Neural crest cell (in vitro differentiated cells): ENCODE results near the gene AIRE. TPM values are rescaled to one million over a fixed set of nuclear protein-coding genes. Genes with fewer than 3 reads are reported as not detected.

Source experiments
- DNase-seq: peaks from one replicate; pipeline ENCODE4 v3.0.0; 2021; ENCODE audit warnings: low read depth, mixed read lengths, low spot score
- H3K27ac Mint-ChIP-seq: one replicate; pipeline ENCODE4 v1.8.0; 2021; ENCODE audit warnings: mild to moderate bottlenecking, mixed read lengths; ENCODE audit not compliant: unreplicated experiment
- H3K27me3 Mint-ChIP-seq: 2 replicates; pipeline ENCODE4 v1.8.0; 2021; ENCODE audit warnings: low read depth, mild to moderate bottlenecking, mixed read lengths
- H3K36me3 Mint-ChIP-seq: 2 replicates; pipeline ENCODE4 v1.8.0; 2021; ENCODE audit warnings: low read depth, mild to moderate bottlenecking, mixed read lengths
- H3K4me1 Mint-ChIP-seq: 2 replicates; pipeline ENCODE4 v1.8.0; 2021; ENCODE audit warnings: mixed read lengths
- H3K4me3 Mint-ChIP-seq: one replicate; pipeline ENCODE4 v1.8.0; 2021; ENCODE audit warnings: mild to moderate bottlenecking, mixed read lengths
- H3K9me3 Mint-ChIP-seq: 2 replicates; pipeline ENCODE4 v1.8.0; 2021; ENCODE audit warnings: mixed read lengths
- total RNA-seq: library from RNA; stranded (reverse); gene quantifications from 2 replicates; pipeline ENCODE4 v1.2.1, GENCODE V29; 2021
- TF ChIP-seq, protein P1 (sequence below): fragments of 200-600 bp; sonication (generic); conservative IDR thresholded peaks from 2 replicates; pipeline ENCODE4 v1.5.0; 2021; ENCODE audit warnings: antibody characterized with exemption, mild to moderate bottlenecking

Gene AIRE
- total RNA-seq, 1 donor from 2014 or later = not detected

DNA sequence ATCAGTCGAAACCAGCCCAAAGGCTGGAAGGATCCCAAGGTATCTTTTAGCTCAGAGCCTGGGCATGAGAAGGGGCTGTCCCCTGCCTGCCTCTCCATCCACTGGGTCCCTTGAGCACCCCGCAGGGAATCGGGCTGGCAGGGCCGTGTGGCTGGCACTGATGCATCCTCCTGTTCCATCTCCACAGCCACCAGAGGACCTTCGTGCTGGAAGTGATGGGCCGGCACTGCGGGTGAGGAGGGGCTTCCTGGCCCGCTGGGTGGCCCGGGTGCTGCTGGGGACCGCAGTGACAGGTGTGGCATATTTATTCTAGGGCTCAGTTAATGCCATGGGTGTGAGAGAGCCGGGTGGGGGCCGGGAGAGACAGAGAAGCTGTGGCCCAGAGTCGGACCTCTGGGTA lies 27.8 kb downstream of the AIRE start:
- TF ChIP-seq, protein P1, sequence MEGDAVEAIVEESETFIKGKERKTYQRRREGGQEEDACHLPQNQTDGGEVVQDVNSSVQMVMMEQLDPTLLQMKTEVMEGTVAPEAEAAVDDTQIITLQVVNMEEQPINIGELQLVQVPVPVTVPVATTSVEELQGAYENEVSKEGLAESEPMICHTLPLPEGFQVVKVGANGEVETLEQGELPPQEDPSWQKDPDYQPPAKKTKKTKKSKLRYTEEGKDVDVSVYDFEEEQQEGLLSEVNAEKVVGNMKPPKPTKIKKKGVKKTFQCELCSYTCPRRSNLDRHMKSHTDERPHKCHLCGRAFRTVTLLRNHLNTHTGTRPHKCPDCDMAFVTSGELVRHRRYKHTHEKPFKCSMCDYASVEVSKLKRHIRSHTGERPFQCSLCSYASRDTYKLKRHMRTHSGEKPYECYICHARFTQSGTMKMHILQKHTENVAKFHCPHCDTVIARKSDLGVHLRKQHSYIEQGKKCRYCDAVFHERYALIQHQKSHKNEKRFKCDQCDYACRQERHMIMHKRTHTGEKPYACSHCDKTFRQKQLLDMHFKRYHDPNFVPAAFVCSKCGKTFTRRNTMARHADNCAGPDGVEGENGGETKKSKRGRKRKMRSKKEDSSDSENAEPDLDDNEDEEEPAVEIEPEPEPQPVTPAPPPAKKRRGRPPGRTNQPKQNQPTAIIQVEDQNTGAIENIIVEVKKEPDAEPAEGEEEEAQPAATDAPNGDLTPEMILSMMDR = no peak
- Mint-ChIP-seq H3K4me3 (no peak overlapping the region), H3K36me3 (peaks cover 5% of the 10 kb centered on the region), H3K9me3 (no peaks in the 10 kb centered on the region), H3K27ac (no peak overlapping the region), H3K4me1 (no peaks in the 10 kb centered on the region), H3K27me3 (no peaks in the 10 kb centered on the region)
- DNase-seq = no peak

DNA sequence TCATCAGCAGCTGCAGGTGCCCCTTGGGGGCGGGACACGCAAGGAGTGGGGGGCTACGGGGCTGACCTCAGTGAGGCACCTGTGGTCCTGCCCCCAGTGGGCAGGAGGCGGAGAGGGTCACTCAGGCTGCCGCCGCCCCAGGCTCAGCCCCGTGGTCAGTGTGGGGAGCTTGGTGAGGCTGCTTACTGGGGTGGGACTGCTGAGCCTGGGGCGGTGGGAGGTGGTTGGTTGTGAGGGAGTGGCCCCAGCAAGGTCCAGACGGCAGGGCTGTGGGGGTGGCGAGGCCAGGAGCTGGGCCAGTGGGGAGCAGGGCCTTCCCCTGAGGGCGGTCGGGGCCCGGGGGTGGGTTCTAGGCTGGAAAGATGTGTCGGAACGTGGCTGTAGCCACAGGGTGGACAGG lies 28.5 kb downstream of the AIRE start:
- H3K9me3 Mint-ChIP-seq = no peaks in the 10 kb centered on the region
- no peaks in the 10 kb centered on the region for H3K4me1 Mint-ChIP-seq
- H3K36me3 Mint-ChIP-seq = peaks cover 5% of the 10 kb centered on the region
- H3K27me3 Mint-ChIP-seq = no peaks in the 10 kb centered on the region
- DNase-seq = no peak
- TF ChIP-seq, protein P1 = no peak
- H3K27ac Mint-ChIP-seq = no peak overlapping the region
- no peak overlapping the region for H3K4me3 Mint-ChIP-seq

DNA sequence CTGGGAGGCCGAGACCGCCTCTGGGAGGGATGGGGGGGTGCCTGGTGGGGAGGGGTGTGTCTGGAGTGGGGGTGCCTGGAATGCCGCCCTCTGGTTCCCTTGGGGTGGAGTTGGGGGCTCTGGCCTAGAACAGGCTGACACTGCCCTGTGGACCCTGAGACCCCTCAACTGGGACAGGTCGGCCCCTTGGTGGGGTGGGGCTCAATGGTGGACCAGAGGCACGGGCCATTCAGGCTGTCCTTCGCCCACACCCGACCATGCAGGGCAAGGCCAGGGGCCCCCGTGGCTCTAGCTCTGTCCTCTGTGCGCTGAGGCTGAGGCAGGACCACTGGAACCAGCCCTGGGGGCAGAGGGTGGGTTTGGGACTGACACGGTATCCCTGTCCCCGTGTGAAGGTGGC lies 28.9 kb downstream of the AIRE start:
- Mint-ChIP-seq H3K27ac (no peak overlapping the region), H3K36me3 (peaks cover 5% of the 10 kb centered on the region)

DNA sequence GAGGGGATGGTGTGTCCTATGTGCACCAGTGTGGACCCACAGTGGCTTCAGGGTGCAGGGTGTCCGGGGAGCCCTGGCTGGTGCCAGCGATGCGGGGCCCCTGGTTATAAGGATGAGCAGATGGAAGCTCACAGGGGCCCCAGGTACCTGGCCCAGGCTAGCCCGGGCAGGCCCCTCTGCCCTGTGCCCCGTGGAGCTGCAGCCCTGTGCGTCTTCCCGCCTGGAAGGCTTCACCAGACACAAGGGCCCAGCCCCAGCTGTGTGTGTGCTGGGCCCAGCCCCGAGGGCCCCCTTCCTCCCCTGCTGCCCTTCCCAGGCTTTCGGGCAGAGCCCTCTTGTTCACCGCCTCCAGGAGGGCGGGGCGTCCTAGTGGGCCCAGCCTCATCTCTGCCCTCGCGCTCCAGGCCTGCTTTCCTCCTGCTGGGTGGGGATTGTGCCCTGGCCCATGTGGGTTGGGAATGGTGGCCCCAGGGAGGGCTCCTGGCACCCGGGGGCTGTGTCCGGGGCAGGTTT lies 30.1 kb downstream of the AIRE start:
- Mint-ChIP-seq H3K9me3 (no peaks in the 10 kb centered on the region), H3K4me3 (no peak overlapping the region), H3K27me3 (no peaks in the 10 kb centered on the region), H3K36me3 (peaks cover 5% of the 10 kb centered on the region), H3K27ac (no peak overlapping the region), H3K4me1 (no peaks in the 10 kb centered on the region)
- TF ChIP-seq, protein P1 = no peak
- DNase-seq = no peak

More for the DNA sequence above, 28.9 kb downstream of the AIRE start:
- no peak overlapping the region for H3K4me3 Mint-ChIP-seq
- no peaks in the 10 kb centered on the region for H3K27me3 Mint-ChIP-seq
- no peaks in the 10 kb centered on the region for H3K4me1 Mint-ChIP-seq
- TF ChIP-seq, protein P1 = no peak
- no peaks in the 10 kb centered on the region for H3K9me3 Mint-ChIP-seq
- DNase-seq = no peak

DNA sequence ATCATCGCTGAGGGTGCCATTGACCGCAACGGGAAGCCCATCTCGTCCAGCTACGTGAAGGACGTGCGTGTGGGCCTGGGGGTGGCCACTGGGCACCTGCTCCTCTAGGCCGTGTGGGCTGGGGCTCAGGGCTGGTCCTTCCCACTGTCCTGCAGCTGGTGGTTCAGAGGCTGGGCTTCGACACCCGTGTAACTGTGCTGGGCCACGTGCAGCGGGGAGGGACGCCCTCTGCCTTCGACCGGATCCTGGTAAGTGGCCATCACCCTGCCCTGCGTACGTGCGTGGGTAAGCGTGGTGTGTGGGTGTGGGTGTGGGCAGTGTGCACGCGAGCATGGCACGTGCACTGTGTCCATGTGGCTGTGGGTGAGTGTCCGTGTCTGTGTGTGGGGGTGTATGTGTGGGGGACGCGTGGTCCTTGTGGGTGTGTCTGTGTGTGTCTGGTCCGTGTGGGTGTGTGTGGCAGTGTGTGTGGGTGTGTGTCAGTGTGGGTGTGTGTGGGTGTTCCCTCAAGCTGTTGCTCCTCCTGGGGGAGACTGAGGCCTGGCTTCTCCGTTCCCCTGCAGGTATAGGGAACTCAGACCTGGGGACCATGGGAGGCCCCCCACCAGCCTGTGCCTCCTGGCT lies 30.7 kb downstream of the AIRE start:
- Mint-ChIP-seq H3K27ac (no peak overlapping the region), H3K9me3 (no peaks in the 10 kb centered on the region), H3K36me3 (no peaks in the 10 kb centered on the region), H3K27me3 (no peaks in the 10 kb centered on the region), H3K4me1 (no peaks in the 10 kb centered on the region), H3K4me3 (no peak overlapping the region)
- DNase-seq = no peak
- TF ChIP-seq, protein P1 = no peak
